ENCODE results near the gene ETF1.

DNA sequence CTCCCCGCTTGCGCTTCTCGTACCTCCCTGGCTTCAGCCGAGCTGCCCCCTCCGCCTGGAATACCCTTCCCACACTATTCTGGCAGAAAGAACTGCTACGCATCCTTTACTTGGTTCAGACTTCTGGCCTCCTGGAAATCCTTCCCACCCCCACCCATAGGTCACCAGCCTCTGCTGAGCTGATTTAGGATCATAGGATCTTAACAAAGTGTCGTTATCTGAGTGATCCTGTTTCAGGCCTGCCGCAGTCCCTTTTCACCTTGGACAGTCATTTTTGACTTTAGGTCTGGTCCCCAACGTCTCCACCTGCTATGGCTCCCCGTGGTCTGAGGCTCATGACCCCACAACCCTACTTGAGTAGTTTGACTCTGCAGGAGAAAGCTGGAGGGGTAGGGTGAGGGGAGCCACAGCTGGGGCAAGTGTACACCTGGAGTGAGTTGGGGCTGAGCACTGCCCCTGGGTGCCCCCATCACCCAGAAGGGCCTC lies 50.4 kb downstream of the ETF1 start:
- TF ChIP-seq EZH2 (IDR thresholded peaks at IDR 0.05; ENCODE audit: insufficient read depth, low read length), result no peak
- TF ChIP-seq, protein P1, sequence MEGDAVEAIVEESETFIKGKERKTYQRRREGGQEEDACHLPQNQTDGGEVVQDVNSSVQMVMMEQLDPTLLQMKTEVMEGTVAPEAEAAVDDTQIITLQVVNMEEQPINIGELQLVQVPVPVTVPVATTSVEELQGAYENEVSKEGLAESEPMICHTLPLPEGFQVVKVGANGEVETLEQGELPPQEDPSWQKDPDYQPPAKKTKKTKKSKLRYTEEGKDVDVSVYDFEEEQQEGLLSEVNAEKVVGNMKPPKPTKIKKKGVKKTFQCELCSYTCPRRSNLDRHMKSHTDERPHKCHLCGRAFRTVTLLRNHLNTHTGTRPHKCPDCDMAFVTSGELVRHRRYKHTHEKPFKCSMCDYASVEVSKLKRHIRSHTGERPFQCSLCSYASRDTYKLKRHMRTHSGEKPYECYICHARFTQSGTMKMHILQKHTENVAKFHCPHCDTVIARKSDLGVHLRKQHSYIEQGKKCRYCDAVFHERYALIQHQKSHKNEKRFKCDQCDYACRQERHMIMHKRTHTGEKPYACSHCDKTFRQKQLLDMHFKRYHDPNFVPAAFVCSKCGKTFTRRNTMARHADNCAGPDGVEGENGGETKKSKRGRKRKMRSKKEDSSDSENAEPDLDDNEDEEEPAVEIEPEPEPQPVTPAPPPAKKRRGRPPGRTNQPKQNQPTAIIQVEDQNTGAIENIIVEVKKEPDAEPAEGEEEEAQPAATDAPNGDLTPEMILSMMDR (IDR thresholded peaks at IDR 0.05; ENCODE audit: insufficient read depth, low read depth, low read length), result no peak

Data from astrocyte (in vitro differentiated cells and primary cell).